ENCODE measurements around the gene ADAMTSL1.

ADAMTSL1 gene

DNA sequence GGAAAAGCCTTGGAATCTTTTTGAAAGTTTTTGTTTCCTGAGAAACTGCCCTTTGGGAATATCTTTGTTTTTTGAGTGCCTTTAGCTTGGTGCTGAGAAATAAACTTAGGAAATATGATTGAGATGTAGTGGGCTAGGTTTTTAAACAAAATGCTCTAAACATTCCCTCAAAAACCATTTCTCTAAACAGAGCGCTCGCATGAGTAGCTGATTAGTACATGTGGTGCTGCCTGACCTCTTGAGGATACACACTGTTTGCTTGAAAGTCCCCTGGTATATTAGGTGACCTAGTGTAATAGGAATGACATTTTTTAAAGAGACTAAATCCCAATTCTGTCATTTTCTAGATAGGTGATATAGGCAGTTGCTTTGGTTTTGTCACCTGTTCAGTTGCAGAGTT lies 132.3 kb downstream of the ADAMTSL1 start:
- DNase-seq (ENCODE audit: low spot score): no peak

DNA sequence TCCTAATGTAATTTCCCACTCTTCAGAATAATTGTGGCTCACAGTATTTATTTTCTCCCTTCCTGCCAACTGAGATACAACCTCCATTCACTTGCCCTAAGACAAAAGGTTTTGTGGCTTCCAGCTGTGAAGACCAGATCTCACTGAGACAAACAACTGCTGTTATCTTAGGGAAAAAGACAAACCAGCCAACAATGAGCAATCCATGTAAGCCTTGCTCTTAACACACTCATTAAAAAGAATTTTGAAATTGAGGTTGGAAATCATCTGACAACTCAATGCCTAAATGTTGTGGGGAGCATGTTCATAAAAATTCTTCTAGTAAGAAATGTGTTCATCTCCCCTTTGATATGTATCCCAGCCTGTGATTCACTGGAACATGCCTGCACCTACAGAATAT lies 132.9 kb downstream of the ADAMTSL1 start:
- no peak for DNase-seq (ENCODE audit: low spot score)

GRCh38 chr9:18608371-18608770 lies 134.4 kb downstream of the ADAMTSL1 start:
- no peak for DNase-seq (ENCODE audit: low spot score)

- no peak for DNase-seq (ENCODE audit: low spot score)
Observed at GRCh38 chr9:18610956-18611355, 137.0 kb downstream of the ADAMTSL1 start.

- no peak for DNase-seq (ENCODE audit: low spot score)
Observed at GRCh38 chr9:18611971-18612370, 138.0 kb downstream of the ADAMTSL1 start.

DNA sequence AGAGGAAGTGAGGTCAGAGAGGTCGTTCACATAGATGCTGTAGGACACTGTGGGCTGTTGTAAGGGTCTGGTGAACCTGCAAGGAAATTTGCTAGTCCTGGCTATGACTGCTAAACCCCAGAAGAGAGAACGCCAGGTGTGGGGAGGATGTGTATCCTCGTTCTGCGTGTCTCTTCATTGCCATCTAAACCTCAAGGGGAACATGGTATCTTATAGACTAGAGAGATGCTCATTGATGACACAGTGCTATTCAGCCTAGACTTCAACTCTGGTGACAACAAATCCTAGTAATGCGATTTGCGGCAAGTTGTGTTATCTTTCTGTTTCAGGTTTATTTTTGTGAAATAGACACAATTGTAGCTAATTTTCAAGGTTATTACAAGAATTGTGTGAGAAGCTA lies 140.2 kb downstream of the ADAMTSL1 start:
- no peak for DNase-seq (ENCODE audit: low spot score)

DNA sequence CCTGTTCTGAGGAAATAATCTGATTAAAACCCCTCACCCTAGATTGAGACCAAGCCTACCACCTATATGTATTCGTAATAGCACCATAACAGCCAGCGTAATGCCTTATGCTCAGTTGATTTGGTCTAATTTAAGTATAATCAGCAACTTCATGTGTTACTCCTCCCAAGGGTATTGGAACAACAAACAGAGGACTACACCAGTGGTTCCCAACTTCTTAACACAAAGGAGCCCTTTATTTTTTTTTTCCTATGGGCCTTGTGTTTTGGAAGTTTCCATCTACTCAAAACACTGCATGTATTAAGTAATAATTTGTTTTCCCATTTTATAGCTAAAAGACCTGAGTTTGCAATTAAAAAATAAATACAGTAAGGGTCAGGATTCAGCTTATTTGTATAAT lies 140.7 kb downstream of the ADAMTSL1 start:
- no peak for DNase-seq (ENCODE audit: low spot score)

- DNase-seq (ENCODE audit: low spot score): no peak
Observed at GRCh38 chr9:18616976-18617375, 143.0 kb downstream of the ADAMTSL1 start.

- DNase-seq (ENCODE audit: low spot score): no peak
Observed at GRCh38 chr9:18617759-18618158, 143.8 kb downstream of the ADAMTSL1 start.

DNA sequence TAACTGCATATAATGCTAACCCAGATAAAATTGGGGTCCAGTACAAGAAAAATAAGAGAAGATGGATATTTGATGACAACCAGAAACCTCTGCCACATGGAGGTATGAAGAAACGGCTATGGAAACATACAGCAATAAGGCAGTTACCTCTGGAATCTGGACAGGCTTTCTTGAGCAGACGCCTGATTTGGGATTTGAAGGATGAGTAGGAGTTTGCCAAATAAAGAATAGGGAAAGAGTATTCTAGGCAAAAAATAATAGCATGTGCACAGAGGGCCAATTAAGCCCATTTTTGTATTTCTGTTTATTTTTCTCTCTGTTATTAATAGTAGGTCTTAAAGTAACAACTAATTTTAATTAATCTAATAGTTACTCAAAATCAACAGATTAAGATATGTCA lies 144.9 kb downstream of the ADAMTSL1 start:
- no peak for DNase-seq (ENCODE audit: low spot score)

DNA sequence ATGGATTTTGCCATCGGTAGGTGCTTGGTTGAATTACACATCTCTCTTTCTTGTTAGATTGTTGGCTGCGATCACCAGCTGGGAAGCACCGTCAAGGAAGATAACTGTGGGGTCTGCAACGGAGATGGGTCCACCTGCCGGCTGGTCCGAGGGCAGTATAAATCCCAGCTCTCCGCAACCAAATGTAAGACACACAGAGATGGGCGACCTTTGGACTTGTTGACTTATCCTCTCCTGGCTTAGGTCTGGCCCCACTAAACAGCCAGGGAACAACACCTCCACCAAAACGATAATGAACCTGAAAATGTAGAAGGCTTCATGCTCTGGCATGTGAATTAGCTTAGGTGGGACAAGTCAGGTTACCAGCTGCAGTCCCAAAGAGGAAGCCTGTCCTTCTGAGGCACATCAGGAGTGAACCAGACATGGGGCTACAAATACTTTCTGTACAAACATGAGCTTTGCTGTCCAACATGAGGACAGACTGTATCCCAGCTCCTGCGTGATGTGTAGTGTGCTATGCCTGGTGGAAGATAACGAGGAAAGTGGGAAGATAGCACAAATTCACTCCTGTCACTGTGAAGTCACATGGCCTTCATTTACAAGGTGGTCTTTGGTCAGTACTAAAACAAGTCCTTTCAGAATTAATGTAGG lies 148.4 kb downstream of the ADAMTSL1 start:
- no peak for DNase-seq (ENCODE audit: low spot score)

DNA sequence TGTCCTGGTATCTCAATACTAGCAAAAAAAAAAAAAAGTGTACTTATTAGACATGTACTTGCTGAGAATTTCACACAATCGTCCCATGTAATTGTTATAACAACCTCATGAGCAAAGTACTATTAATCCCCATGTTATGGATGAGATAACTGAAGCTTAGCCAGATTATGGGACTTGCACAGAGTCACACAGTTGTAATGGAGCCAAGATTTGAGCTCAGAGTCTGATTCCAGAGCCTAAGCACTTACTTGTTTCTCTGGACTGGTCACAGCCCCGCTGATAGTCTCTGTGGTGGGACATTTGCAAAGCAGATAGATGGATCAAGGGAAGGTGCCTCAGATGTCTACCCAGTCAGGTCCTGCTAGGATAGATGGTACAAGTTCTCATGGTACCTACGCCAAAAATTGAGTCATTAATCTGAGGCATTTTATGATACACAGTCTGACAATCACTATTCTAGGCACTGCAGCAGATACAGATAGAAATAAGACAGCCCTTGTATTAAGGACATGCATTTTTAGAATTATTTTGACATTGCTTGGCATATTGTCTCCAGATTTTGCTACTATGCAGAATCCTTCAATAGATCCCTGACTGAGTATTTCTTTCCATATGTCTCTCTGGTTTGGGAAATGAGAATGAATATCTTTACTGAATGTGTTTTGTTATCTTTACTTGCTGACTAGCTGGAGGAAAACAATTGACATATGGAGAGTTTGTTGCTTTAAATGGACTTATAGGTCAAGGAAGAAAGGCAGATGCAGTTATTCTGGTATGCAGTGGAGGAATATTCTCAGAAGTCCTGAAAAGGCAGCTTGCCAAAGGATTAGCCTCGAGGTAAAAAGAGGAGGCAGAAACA lies 149.5 kb downstream of the ADAMTSL1 start:
- DNase-seq (ENCODE audit: low spot score): no peak

- DNase-seq (ENCODE audit: low spot score): no peak
Observed at GRCh38 chr9:18626046-18626698, 152.2 kb downstream of the ADAMTSL1 start.

- no peak for DNase-seq (ENCODE audit: low spot score)
Observed at GRCh38 chr9:18629136-18629535, 155.2 kb downstream of the ADAMTSL1 start.

GRCh38 chr9:18632632-18633403 lies 158.9 kb downstream of the ADAMTSL1 start:
- no peak for DNase-seq (ENCODE audit: low spot score)

DNA sequence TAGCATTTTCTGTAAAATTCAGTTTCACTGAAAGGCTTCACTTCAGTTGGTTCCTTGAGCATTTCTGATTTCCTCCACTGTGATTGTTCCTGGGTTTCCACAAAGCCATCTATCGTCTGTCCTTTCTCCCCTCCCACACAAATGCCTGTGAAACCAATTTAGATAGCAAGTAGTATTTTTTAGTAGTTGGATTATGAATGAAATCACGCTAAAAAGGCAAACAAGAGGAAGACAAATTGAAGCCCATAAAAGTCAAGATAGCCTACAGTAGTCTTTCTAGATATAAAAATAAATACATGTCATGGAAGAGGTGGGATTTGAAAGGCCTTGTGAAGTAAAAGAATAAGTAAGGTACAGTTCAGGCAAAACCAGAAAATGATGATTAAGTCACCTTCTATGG lies 162.8 kb downstream of the ADAMTSL1 start:
- no peak for DNase-seq (ENCODE audit: low spot score)

DNA sequence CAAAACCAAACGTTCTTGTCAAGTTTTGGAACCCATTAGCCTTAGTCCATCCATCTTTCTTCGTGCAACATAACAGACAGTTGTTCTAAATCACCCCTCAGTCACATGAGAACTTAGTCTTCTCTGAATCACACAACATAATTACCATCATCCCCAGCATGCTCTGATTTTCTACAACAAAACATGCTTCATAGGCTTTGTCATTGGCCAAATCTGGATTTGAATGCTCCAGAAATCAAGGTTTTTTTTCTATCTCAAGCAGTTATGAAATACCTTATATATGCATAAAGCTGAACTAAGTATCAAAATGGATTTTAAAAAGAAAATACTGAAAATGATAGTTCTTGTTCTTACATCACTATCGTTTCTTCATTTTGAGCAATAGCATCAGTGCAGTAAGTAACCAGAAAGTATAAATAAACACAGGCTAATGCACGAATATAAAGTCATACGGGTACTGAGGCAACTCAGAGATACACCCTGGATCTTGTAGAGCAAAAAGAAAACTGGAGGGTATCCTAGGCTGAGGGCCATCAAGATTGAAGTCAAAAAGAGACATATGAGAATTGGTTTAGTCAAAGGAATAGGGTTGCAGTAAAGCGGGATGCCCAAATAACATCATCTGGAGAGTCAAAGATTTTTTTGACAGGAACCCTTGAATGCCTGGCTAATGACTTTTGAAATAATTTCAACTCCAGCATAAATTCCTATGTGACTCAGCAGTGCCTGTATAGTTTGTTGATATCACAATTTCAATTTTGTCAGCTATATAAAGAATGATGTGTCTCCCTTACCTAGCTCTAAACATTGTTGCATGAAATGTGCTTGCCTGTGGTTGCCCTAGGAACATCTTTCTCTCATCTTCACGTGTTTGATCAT lies 164.7 kb downstream of the ADAMTSL1 start:
- no peak for DNase-seq (ENCODE audit: low spot score)

- DNase-seq (ENCODE audit: low spot score): no peak
Observed at GRCh38 chr9:18639911-18640310, 166.0 kb downstream of the ADAMTSL1 start.

DNA sequence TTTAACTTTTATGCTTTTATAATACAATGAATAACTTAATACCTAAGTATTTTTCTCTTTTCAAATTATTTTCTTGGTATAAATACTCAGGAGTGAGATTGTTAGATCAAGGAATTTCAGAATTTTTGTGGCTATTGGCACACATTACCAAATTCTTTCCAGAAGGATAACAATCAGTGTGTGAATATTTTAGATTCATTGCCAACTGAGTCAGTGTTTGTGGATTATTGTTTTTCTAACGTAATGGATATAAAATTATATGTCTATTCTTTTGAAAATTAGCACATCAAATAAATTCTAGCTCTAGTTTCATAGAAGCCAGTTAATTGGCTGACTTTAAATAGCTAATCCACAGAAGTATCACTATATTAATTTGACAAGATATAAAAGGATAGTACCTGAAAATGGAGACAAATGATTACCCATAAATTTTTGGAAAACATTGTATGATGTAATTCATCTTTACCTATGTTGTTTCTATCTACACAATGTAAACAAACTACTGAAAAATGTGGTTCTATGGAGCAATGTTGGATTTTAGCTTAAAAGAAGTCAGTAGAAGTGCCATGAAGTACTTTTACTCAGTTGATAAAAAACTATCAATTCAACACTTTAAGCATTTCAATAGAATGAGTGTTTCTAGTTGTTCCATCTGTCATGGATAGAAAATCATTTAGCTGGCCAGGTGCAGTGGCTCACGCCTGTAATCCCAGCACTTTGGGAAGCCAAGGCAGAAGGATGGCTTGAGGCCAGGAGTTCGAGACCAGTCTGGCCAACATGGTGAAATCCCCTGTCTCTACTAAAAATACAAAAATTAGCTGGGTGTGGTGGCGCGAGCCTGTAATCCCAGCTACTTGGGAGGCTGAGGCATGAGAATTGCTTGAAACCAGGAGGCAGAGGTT lies 185.1 kb downstream of the ADAMTSL1 start:
- no peak for DNase-seq (ENCODE audit: low spot score)

GRCh38 chr9:18660001-18660400 lies 186.0 kb downstream of the ADAMTSL1 start:
- no peak for DNase-seq (ENCODE audit: low spot score)
